Mucosa of descending colon (tissue), 3 donors: ENCODE measurements around the gene ERMAP. TPM values are rescaled to one million over a fixed set of nuclear protein-coding genes. Genes with fewer than 3 reads are reported as not detected.

Experiments used
- ATAC-seq: fragments of 200-7000 bp; cut with Tn5 transposase; one replicate; pipeline ENCODE4 v1.9.1; 2020; ENCODE audit warnings: mild to moderate bottlenecking, moderate library complexity
- DNase-seq, 3 donors: peaks; one replicate each; pipeline ENCODE4 v3.0.0-alpha.2; 2020
- H3K36me3 ChIP-seq: fragments of 200-600 bp; one replicate; pipeline ENCODE4 v1.8.0; 2021; ENCODE audit warnings: low read depth, mild to moderate bottlenecking
- H3K4me1 ChIP-seq: fragments of 200-600 bp; one replicate; pipeline ENCODE4 v1.8.0; 2021; ENCODE audit warnings: low read depth, mild to moderate bottlenecking
- H3K4me3 ChIP-seq: fragments of 200-600 bp; one replicate; pipeline ENCODE4 v1.8.0; 2021; ENCODE audit warnings: mild to moderate bottlenecking
- H3K9me3 ChIP-seq: fragments of 200-600 bp; one replicate; pipeline ENCODE4 v1.8.0; 2021; ENCODE audit warnings: mild to moderate bottlenecking
- intact Hi-C, 2 donors: fragments of 100-400 bp; cut with DNase I in 1 of 2; cut with micrococcal nuclease in 1 of 2; formaldehyde crosslinking; loops; one replicate each; pipeline versions ENCODE4 v1.11.0 to v1.11.1; 2022; cut with DNase I, micrococcal nuclease
- total RNA-seq, 3 donors: library from RNA; stranded (reverse); fragmentation: NEBNext Ultra II Directional in 2 of 3; extraction: Animal tissue kit (Norgen Biotek cat#: 25700) in 2 of 3; gene quantifications; one replicate each; pipeline versions ENCODE4 v1.2.1 to v1.2.4, GENCODE V29; 2021 to 2023
- TF ChIP-seq, protein P1 (sequence below): fragments of 200-600 bp; IDR thresholded peaks from one replicate; pipeline ENCODE4 v1.8.0; 2022; ENCODE audit warnings: antibody characterized with exemption, mild to moderate bottlenecking
- donor health status: DM: no; HTN: no; CAD: no; lungs with moderate emphysema.
- donor health status: DM: no; HTN: no; CAD: no.
- donor health status: DM: no; HTN: yes; CAD: no.

ERMAP gene
- total RNA-seq, 3 donors from 2014 or later = 15.3 to 17.9 (median 16.7) TPM

GRCh38 chr1:42831273-42831672 is 14.4 kb downstream of the ERMAP start:
- Histone ChIP-seq H3K4me1 (no peaks in the 10 kb centered on the region), H3K4me3 (no peak overlapping the region), H3K9me3 (no peaks in the 10 kb centered on the region), H3K36me3 (no peaks in the 10 kb centered on the region)
- TF ChIP-seq, protein P1, sequence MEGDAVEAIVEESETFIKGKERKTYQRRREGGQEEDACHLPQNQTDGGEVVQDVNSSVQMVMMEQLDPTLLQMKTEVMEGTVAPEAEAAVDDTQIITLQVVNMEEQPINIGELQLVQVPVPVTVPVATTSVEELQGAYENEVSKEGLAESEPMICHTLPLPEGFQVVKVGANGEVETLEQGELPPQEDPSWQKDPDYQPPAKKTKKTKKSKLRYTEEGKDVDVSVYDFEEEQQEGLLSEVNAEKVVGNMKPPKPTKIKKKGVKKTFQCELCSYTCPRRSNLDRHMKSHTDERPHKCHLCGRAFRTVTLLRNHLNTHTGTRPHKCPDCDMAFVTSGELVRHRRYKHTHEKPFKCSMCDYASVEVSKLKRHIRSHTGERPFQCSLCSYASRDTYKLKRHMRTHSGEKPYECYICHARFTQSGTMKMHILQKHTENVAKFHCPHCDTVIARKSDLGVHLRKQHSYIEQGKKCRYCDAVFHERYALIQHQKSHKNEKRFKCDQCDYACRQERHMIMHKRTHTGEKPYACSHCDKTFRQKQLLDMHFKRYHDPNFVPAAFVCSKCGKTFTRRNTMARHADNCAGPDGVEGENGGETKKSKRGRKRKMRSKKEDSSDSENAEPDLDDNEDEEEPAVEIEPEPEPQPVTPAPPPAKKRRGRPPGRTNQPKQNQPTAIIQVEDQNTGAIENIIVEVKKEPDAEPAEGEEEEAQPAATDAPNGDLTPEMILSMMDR = no peak
- intact Hi-C loops = no loop called here
- DNase-seq (no peak), ATAC-seq (no peak)

DNA sequence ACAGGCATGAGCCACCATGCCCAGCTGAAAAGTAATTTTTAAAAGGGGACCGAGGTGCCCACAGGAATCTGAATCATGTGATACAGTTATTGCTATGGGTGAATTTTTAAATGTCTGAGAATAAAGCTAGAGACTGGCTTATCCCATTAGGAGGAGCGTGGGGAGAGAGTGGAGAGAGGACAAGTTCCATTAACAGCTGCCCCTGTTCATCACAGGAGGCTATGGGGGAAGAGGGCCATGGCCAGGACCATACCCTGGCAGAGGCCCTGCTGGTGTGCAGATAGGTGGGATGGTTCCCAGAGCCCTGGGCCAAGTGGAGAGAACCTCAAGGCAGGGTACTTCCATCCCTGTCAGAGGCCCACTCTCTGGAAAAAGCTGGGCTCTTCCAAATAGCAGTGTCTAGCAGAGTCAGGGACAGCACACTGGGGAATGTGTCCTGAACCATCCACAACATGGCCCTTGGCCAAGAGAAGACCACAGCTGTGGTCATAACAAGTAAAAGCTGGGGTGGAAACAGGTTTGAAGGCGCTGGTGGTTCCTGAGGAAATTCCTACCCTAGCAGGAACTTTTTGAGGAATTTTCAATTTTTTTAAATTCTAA is 15.8 kb downstream of the ERMAP start:
- Histone ChIP-seq H3K4me3 (no peak overlapping the region), H3K9me3 (no peaks in the 10 kb centered on the region), H3K36me3 (no peaks in the 10 kb centered on the region), H3K4me1 (no peaks in the 10 kb centered on the region)
- intact Hi-C loops = no loop called here
- TF ChIP-seq, protein P1 = no peak
- DNase-seq = no peak
- no peak for ATAC-seq

DNA sequence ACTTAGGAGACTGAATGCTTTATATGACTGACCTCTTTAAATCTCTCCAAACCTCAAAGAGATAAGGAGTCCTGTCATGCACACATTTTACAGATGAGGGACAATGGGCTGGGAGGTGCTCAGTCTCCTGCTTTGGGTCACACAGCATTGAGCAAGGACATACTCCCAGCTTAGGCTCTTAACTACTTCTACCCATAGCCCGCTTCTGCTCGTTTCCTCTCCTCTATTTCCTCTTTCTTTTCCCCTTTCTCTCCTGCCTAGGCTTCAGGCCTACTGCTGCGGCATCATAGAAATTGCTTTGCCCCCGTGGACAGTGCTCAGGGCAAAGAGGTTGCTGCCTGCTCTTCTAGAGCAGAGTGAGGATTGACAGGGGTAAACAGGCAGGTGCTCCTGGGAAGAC is 17.1 kb downstream of the ERMAP start:
- ATAC-seq = no peak
- Histone ChIP-seq H3K9me3 (no peaks in the 10 kb centered on the region), H3K4me1 (no peaks in the 10 kb centered on the region), H3K36me3 (no peaks in the 10 kb centered on the region), H3K4me3 (no peak overlapping the region)
- intact Hi-C loops = no loop called here
- TF ChIP-seq, protein P1 = no peak
- DNase-seq = no peak

DNA sequence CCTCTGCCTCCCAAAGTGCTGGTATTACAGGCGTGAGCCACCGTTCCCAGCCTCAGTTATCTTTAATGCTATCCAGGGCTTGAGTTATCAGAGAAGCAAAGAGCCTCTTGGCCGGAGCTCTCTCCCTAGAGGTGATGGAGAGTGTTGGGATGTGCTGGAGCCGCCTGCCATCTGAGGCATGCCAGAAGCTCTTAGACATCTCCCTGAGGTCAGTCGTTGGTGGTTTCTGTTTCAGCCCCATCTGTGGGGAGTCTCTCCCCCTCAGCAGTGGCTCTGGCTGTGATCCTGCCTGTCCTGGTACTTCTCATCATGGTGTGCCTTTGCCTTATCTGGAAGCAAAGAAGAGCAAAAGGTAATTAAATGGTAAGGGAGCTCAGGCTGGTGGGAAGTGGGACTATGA is 17.9 kb downstream of the ERMAP start:
- TF ChIP-seq, protein P1 = no peak
- no peaks in the 10 kb centered on the region for H3K9me3 ChIP-seq
- H3K4me3 ChIP-seq = no peak overlapping the region
- DNase-seq (no peak), ATAC-seq (no peak)
- no peaks in the 10 kb centered on the region for H3K36me3 ChIP-seq
- H3K4me1 ChIP-seq = no peaks in the 10 kb centered on the region
- intact Hi-C loops = no loop called here

- Histone ChIP-seq H3K4me1 (no peaks in the 10 kb centered on the region), H3K36me3 (no peaks in the 10 kb centered on the region), H3K9me3 (no peaks in the 10 kb centered on the region), H3K4me3 (no peak overlapping the region)
- ATAC-seq = no peak
- DNase-seq = no peak
- intact Hi-C loops = no loop called here
- TF ChIP-seq, protein P1 = no peak
Measured at GRCh38 chr1:42835422-42835821, 18.5 kb downstream of the ERMAP start.

DNA sequence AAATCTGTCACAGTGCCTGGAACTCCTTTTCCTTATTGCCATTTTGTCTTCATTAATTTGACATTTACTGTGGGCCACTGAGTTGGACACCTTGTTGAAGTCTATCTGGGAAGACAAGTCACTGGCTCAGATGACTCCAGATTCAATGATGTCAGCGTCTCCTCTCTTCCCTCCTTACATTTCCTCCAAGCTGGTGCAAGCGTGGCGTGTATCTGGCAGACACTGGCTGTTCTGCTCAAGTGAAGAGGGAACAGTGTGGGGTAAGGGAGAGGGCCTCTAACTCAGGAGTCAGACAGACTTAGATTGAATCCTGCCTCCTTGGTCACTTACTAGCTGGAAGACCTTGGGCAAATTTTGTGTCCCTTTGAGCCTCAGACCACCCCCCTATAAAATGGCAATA is 20.8 kb downstream of the ERMAP start:
- DNase-seq (no peak), ATAC-seq (no peak)
- no peak overlapping the region for H3K4me3 ChIP-seq
- TF ChIP-seq, protein P1 = no peak
- no peaks in the 10 kb centered on the region for H3K4me1 ChIP-seq
- intact Hi-C loops = no loop called here
- H3K9me3 ChIP-seq = no peaks in the 10 kb centered on the region
- no peaks in the 10 kb centered on the region for H3K36me3 ChIP-seq
